ENCODE measurements around the gene ETFDH.
"Not testable (repeated sequence)": the region's sequence is repeated elsewhere in the genome, so short reads cannot be mapped to it uniquely, and the experiment has no call there.

ETFDH gene

GRCh38 chr4:158754385-158755180 is 82.5 kb downstream of the ETFDH start:
- no peak for DNase-seq
- H3K36me3 Mint-ChIP-seq (ENCODE audit: low read depth), result no peaks in the 10 kb centered on the region
- no peak overlapping the region for H3K27ac Mint-ChIP-seq
- H3K4me3 Mint-ChIP-seq, result no peak overlapping the region
- no peaks in the 10 kb centered on the region for H3K4me1 Mint-ChIP-seq
- peaks cover 6% of the 10 kb centered on the region for H3K9me3 Mint-ChIP-seq
- peaks cover 24% of the 10 kb centered on the region for H3K27me3 Mint-ChIP-seq
- ATAC-seq, result no peak

GRCh38 chr4:158755819-158756218 is 83.7 kb downstream of the ETFDH start:
- DNase-seq; ATAC-seq; H3K4me3 Mint-ChIP-seq; H3K27ac Mint-ChIP-seq; H3K9me3 Mint-ChIP-seq; H3K4me1 Mint-ChIP-seq; H3K36me3 Mint-ChIP-seq (ENCODE audit: low read depth): not testable (repeated sequence)
- H3K27me3 Mint-ChIP-seq, result peaks cover 22% of the 10 kb centered on the region

- no peak for DNase-seq
- no peak overlapping the region for H3K27ac Mint-ChIP-seq
These were observed 84.5 kb downstream of the ETFDH start for GRCh38 chr4:158756588-158756987.

GRCh38 chr4:158758142-158758541 is 86.0 kb downstream of the ETFDH start:
- H3K4me3 Mint-ChIP-seq, result no peak overlapping the region
- H3K27me3 Mint-ChIP-seq, result peaks cover 18% of the 10 kb centered on the region
- no peak for ATAC-seq
- no peaks in the 10 kb centered on the region for H3K36me3 Mint-ChIP-seq (ENCODE audit: low read depth)
- H3K4me1 Mint-ChIP-seq, result peaks cover 2% of the 10 kb centered on the region
- H3K9me3 Mint-ChIP-seq, result peaks cover 6% of the 10 kb centered on the region
- DNase-seq, result no peak
- no peak overlapping the region for H3K27ac Mint-ChIP-seq

More at GRCh38 chr4:158756588-158756987, 84.5 kb downstream of the ETFDH start:
- no peak for ATAC-seq
- peaks cover 22% of the 10 kb centered on the region for H3K27me3 Mint-ChIP-seq
- peaks cover 6% of the 10 kb centered on the region for H3K9me3 Mint-ChIP-seq
- no peaks in the 10 kb centered on the region for H3K36me3 Mint-ChIP-seq (ENCODE audit: low read depth)
- no peak overlapping the region for H3K4me3 Mint-ChIP-seq
- peaks cover 2% of the 10 kb centered on the region for H3K4me1 Mint-ChIP-seq

- no peak overlapping the region for H3K4me3 Mint-ChIP-seq
- ATAC-seq, result no peak
- no peak for DNase-seq
- H3K9me3 Mint-ChIP-seq, result peaks cover 6% of the 10 kb centered on the region
- H3K27ac Mint-ChIP-seq, result no peak overlapping the region
- H3K27me3 Mint-ChIP-seq, result peaks cover 18% of the 10 kb centered on the region
- peaks cover 2% of the 10 kb centered on the region for H3K4me1 Mint-ChIP-seq
- H3K36me3 Mint-ChIP-seq (ENCODE audit: low read depth), result no peaks in the 10 kb centered on the region
These were observed 86.6 kb downstream of the ETFDH start for GRCh38 chr4:158758703-158759102.
